ENCODE results near the gene GATA3.
A peak's percentile ranks its signal among the peaks of the same experiment; 100 is the strongest.

GATA3 gene

GRCh38 chr10:8037199-8037801, 17.2 kb upstream of the GATA3 start:
- H3K4me3 ChIP-seq = no peak overlapping the region
- no peak overlapping the region for H3K27ac ChIP-seq

GRCh38 chr10:8037941-8038894, 16.3 kb upstream of the GATA3 start:
- no peak overlapping the region for H3K27ac ChIP-seq
- no peak overlapping the region for H3K4me3 ChIP-seq

- Histone ChIP-seq H3K27ac (peak overlapping the region in 1 of 21 experiments; percentile 25), H3K4me3 (no peak overlapping the region)
Measured at GRCh38 chr10:8039321-8039881, 15.1 kb upstream of the GATA3 start.

- H3K27ac ChIP-seq = no peak overlapping the region
- H3K4me3 ChIP-seq = no peak overlapping the region
Measured at GRCh38 chr10:8040651-8041050, 13.8 kb upstream of the GATA3 start.

DNA sequence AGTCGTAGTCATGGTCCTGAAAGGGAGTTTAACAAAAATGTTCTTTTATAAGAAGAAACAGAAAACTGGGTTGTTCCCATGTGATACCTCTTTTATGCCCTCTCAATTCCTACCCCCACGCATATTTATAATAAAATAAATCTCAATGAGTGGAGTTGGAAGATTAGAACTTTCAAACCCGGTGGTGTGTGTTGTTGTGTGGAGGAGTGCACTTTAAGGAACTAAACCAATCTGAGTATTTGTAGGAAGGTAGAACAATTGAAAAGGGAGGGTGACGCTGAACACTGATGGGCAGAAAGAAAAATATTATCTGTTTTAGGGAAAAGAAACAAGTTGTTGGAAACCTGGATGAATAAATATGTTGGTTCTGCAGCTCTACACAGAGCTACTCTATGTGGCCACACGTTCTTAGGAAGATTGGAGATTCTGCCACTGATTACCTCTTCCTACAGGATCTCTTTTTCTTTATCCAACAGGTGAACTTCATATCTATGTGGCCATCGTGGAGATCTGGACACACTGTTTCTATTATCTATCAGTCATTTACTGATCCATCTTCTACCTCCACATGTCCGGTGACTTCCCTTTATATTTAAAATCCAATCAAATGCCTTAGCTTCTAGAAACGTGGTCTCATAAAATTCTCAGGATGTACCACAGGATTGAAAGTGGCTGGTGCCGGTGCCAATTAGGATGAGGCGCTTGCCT, 13.1 kb upstream of the GATA3 start:
- H3K27ac ChIP-seq = peak overlapping the region in 1 of 21 experiments; percentile 4
- no peak overlapping the region for H3K4me3 ChIP-seq

DNA sequence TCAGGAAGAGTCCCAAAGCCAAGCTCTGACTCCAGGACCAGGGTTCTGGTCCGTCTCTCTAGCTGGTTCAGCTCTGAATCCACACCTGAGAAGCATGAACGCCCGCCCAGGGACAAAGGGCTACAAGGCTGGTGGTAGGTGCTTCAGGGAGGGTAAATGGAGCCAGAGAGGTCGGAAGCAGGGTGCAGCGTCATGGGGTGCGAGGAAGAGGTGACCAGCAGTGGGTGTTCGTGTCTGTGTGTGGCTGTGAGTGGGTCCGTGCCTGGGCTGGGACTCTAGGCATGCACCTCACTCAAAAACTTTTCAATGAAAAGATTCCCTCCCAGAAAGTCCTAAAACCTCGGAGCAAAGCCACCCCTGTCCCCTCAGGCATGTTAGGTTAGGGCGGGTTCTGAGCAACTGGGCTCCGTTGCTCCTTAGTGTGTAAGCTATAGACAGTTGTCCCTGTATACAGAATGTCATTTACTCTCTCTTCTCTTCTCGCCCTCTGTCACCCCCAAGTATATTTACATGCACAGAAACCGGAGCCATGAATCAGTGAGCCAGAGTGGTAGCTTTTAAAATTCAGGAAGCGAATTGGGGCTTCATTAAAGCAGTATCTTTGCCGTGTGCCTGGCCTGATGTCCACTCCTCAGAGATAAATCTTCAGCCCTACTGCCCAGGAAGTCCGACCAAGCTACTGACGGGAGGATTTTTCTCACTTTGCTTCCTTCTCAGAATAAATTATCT, 12.3 kb upstream of the GATA3 start:
- Histone ChIP-seq H3K4me3 (no peak overlapping the region), H3K27ac (peak overlapping the region in 1 of 21 experiments; percentile 4)

- Histone ChIP-seq H3K4me3 (no peak overlapping the region), H3K27ac (no peak overlapping the region)
Measured at GRCh38 chr10:8042721-8043568, 11.5 kb upstream of the GATA3 start.

DNA sequence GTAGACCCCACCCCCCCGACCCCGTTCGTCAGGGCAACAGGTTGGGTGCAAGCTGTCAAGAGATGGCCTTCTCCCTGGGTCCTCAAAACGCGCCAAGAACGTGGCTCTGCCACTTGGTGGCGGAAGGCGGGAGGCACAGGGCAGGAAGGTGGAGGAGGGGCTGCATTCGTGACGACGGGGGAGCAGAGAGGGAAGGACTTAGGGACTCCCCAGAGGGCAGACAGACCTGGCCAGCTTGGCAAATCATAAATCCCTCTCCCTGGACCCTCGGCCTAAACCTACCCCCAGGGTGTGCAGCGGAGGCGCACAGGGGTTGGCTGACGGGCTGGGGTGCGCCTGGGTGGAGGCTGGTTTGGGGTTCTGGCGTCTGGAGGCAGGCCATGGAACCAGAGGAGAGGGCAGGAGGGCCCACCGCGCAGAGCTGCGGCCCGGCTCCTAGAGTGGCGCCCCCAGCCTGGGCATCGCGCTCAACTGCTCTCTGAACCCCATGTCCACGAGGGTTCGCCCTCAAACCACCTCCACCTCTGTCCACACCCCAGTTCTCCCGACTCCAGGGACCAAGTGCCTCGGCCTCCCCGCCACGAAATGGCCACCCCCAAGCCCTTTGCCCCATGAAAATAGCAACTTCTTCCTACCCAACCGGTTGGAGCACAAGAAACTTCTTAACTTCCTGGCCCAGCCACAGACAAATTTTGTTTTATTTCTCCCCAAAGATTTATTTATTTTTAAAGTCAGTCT, 10.8 kb upstream of the GATA3 start:
- Histone ChIP-seq H3K4me3 (no peak overlapping the region), H3K27ac (no peak overlapping the region)

- Histone ChIP-seq H3K4me3 (peak overlapping the region in 1 of 7 experiments; percentile 14), H3K27ac (no peak overlapping the region)
Measured at GRCh38 chr10:8044331-8044907, 10.1 kb upstream of the GATA3 start.

DNA sequence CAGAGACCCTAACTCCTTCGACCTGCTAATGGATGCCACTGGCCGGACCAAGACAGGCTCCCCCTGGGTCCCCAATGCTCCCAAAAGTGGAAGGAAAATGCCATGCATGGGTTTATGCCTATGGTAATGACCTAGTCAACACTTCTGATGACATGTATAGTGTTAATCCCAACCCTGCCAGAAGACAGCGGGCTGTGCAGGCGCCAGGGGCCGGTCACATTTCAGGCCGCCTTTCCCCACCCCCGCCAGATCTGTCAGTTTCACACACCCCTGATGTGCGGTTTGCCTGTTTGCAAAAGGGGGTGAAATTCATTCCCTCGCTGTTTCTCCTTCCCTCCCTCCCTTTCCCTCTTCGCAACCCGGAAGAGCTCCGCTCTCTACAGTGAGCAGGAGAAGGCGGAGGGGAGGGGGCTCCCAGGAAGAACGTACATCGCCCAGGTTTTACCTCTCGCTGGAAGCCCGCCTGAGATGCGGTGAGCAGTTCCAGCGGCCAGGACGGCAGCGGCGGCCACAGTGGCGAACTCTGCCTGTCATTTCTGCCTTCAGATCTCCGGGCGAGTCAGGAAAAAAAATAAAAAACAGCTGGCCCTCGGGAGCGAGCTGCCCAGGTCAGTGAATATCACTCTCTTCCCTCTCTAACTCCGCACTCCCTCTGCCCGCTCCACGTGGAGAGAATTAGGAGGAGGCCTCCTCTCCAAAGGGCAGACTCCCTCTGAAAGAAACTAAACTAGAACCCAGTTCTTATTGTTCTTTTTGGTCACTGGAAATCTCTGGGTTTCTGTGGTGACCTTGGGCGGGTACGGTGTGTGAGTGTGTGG, 9.4 kb upstream of the GATA3 start:
- no peak overlapping the region for H3K27ac ChIP-seq
- peak overlapping the region; percentile 7 to 36 (median 13) for H3K4me3 ChIP-seq

DNA sequence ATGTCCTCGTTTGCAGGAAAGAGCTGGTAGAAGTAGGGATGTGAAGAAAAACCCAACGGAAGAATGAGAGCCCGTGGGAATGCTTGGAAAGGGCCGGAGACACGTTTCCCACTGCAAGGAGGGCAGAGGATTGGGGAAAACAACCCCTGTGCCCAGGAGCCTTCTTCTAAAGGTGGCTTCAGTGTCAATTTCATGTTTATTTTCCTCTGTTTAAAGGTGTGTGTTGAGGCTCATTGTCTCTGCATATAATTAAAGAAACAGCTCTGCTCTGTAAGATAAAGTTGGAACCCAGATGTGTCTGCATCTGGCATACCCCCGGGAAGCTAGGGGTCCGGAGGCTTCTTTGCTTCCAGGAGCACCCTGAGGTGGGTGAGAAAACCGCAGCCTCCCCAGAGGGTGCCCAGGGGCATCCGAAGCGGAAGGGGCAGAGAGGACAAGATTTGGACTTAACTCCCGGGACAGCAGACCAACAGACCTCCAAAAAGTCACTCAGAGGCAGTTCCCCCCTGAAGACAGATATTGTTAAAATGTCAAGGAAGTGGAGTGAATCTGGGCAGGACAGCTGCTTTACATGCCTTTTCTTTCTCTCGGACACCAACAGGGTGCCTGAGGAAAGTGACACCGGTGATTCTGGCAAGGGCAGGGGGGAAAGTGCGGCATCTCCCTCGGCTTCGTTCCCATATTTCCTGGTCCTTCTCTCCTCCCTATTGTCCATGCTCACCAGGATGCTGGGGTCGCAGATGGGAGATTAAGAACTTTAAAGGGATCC, 8.6 kb upstream of the GATA3 start:
- Histone ChIP-seq H3K27ac (no peak overlapping the region), H3K4me3 (peak overlapping the region in 5 of 7 experiments; percentile 11 to 36 (median 14))

GRCh38 chr10:8047452-8048280, 6.8 kb upstream of the GATA3 start:
- H3K4me3 ChIP-seq = no peak overlapping the region
- peak overlapping the region in 1 of 21 experiments; percentile 93 for H3K27ac ChIP-seq

GRCh38 chr10:8048281-8049008, 6.0 kb upstream of the GATA3 start:
- Histone ChIP-seq H3K4me3 (peak overlapping the region in 5 of 7 experiments; percentile 36 to 60 (median 44)), H3K27ac (peak overlapping the region in 3 of 21 experiments; percentile 93 to 96 (median 96))

All from skin epidermis (tissue), 12 donors.